ENCODE data around the gene NTSR2. TPM values are rescaled to one million over a fixed set of nuclear protein-coding genes. Genes with fewer than 3 reads are reported as not detected.

The NTSR2 gene
- total and polyA plus RNA-seq, 10 of the 15 experiments (the other 5 are each of a cell fraction or from before 2014, with no cell fraction given): not detected

GRCh38 chr2:11712866-11713265 is 42.9 kb upstream of the NTSR2 start:
- no TSS peak for BruUV-seq (replicated peaks)
- FAIRE-seq: no peak
- SMC1A ChIA-PET (ENCODE audit: uncharacterized antibody, unreplicated experiment): interaction anchor here (0.6 kb wide), 1 partner anchor 270 kb away, joined by 4 read pairs; no protein-coding TSS in a partner anchor
- RAD21 ChIA-PET (ENCODE audit: unreplicated experiment): no interaction called here
- no peak for ATAC-seq
- no peak overlapping the region for H3K9ac ChIP-seq (ENCODE audit: control insufficient read depth, insufficient read depth, low read length)
- 13% methylated on average over 2 of the region's 2 CpGs for WGBS (ENCODE audit: insufficient coverage, insufficient replicate concordance, low lambda C conversion rate, missing lambda C conversion rate)
- H3K79me2 ChIP-seq (ENCODE audit: control insufficient read depth, insufficient read depth, low read length): no peaks in the 10 kb centered on the region
- intact Hi-C loops (cut with micrococcal nuclease; ENCODE audit: unreplicated experiment): no loop called here
- H3K4me2 ChIP-seq (ENCODE audit: control insufficient read depth, insufficient read depth): no peak overlapping the region
- POLR2A ChIA-PET: interaction anchor here (1.1 kb wide), 1 partner anchor 34 kb away, joined by 3 read pairs; the partner anchor contains the start of gene LPIN1
- H3K4me3 ChIP-seq: no peak overlapping the region
- no peaks in the 10 kb centered on the region for H3K4me1 ChIP-seq (ENCODE audit: control insufficient read depth, insufficient read depth, low read length)
- in situ Hi-C loops (cut with MboI): no loop called here
- CTCF ChIA-PET: interaction anchor here (1.4 kb wide), 1 partner anchor 31 kb away, joined by 4 read pairs; no protein-coding TSS in a partner anchor
- peaks cover 2 to 4% of the 10 kb centered on the region in 2 experiments; a peak in 2 of 4 replicates for H3K27me3 ChIP-seq (replicated peaks in 1 of 2; ENCODE audit: control insufficient read depth in 2 of 2, insufficient read depth in 2 of 2, low read length in 1 of 2)
- no peak for DNase-seq (ENCODE audit: low read depth, low spot score)
- H3K36me3 ChIP-seq (ENCODE audit: control insufficient read depth in 2 of 2, insufficient read depth in 2 of 2, low read length in 1 of 2): no peaks in the 10 kb centered on the region
- H2AFZ ChIP-seq (ENCODE audit: control insufficient read depth, low read depth, low read length): no peak overlapping the region
- H3K9me3 ChIP-seq (replicated peaks; ENCODE audit: control insufficient read depth, insufficient read depth, low read length): no peaks in the 10 kb centered on the region
- no peak overlapping the region for H3K27ac ChIP-seq (ENCODE audit: control insufficient read depth, insufficient read depth)
- no peaks in the 10 kb centered on the region for H4K20me1 ChIP-seq (ENCODE audit: control insufficient read depth, insufficient read depth)
- TF ChIP-seq ZNF384 (IDR thresholded peaks at IDR 0.05; ENCODE audit: borderline replicate concordance, low read depth, low read length) (no peak), USF1 (IDR thresholded peaks at IDR 0.05; ENCODE audit: borderline replicate concordance, extremely low read length, insufficient read depth, low read depth, low read length) (no peak), CHD2 (IDR thresholded peaks at IDR 0.05; ENCODE audit: borderline replicate concordance, low read depth, low read length) (no peak), EP300 (IDR thresholded peaks at IDR 0.05; ENCODE audit: borderline replicate concordance in 1 of 2, control insufficient read depth in 1 of 2, low read depth in 2 of 2, low read length in 2 of 2) (no peak), ZBED1 (IDR thresholded peaks at IDR 0.05; ENCODE audit: borderline replicate concordance) (no peak), BCL3 (IDR thresholded peaks at IDR 0.05; ENCODE audit: borderline replicate concordance, insufficient read depth, low read depth, low read length, poor library complexity, severe bottlenecking) (no peak), CEBPZ (IDR thresholded peaks at IDR 0.05; ENCODE audit: low read depth, low read length) (no peak), BRCA1 (IDR thresholded peaks at IDR 0.05; ENCODE audit: low read depth, low read length) (no peak), RAD21 (IDR thresholded peaks at IDR 0.05; ENCODE audit: insufficient read depth, low read depth, low read length) (no peak), POLR2AphosphoS2 (IDR thresholded peaks at IDR 0.05; ENCODE audit: low read depth, low read length) (no peak), ZNF622 (IDR thresholded peaks at IDR 0.05) (no peak), STAT1 (conservative IDR thresholded peaks at IDR 0.05) (no peak), ZBTB11 (CRISPR knock-in tag; IDR thresholded peaks at IDR 0.05) (no peak), WRNIP1 (IDR thresholded peaks at IDR 0.05; ENCODE audit: borderline replicate concordance, low read depth, low read length) (no peak), KAT2A (conservative IDR thresholded peaks at IDR 0.05; ENCODE audit: control insufficient read depth, low read depth, low read length) (no peak)
